ENCODE results near the gene CCND2.

Gene CCND2

GRCh38 chr12:4278329-4279197, 5.0 kb downstream of the CCND2 start:
- no peak for DNase-seq (ENCODE audit: extremely low read depth, low read depth)
- no peak for TF ChIP-seq CTCF (IDR thresholded peaks at IDR 0.05; ENCODE audit: low read depth, low read length)

- DNase-seq (ENCODE audit: extremely low read depth, low read depth): no peak
- no peak for TF ChIP-seq CTCF (IDR thresholded peaks at IDR 0.05; ENCODE audit: low read depth, low read length)
These were observed 5.7 kb downstream of the CCND2 start for GRCh38 chr12:4279198-4279690.

- TF ChIP-seq CTCF (IDR thresholded peaks at IDR 0.05; ENCODE audit: low read depth, low read length): no peak
These were observed 7.0 kb downstream of the CCND2 start for GRCh38 chr12:4280351-4281163.

GRCh38 chr12:4281173-4281654, 7.7 kb downstream of the CCND2 start:
- no peak for TF ChIP-seq CTCF (IDR thresholded peaks at IDR 0.05; ENCODE audit: low read depth, low read length)
- DNase-seq (ENCODE audit: extremely low read depth, low read depth): no peak

More at GRCh38 chr12:4280351-4281163, 7.0 kb downstream of the CCND2 start:
- no peak for DNase-seq (ENCODE audit: extremely low read depth, low read depth)

GRCh38 chr12:4282103-4282891, 8.7 kb downstream of the CCND2 start:
- TF ChIP-seq CTCF (IDR thresholded peaks at IDR 0.05; ENCODE audit: low read depth, low read length): no peak
- DNase-seq (ENCODE audit: extremely low read depth, low read depth): no peak

- DNase-seq (ENCODE audit: extremely low read depth, low read depth): no peak
- TF ChIP-seq CTCF (IDR thresholded peaks at IDR 0.05; ENCODE audit: low read depth, low read length): no peak
These were observed 9.4 kb downstream of the CCND2 start for GRCh38 chr12:4282892-4283511.

All from AG09319 (cell line).